GM19238 (cell line): Measurements from ENCODE around the gene STIM2.
"Not testable (repeated sequence)": the region's sequence is repeated elsewhere in the genome, so short reads cannot be mapped to it uniquely, and the experiment has no call there.

Experiments used
- DNase-seq: peaks from one replicate; pipeline ENCODE4 v3.0.0; 2011; ENCODE audit warnings: low spot score; ENCODE audit not compliant: insufficient read length

Gene STIM2

GRCh38 chr4:26952891-26953290 lies 92.2 kb downstream of the STIM2 start:
- no peak for DNase-seq

- no peak for DNase-seq
Measured at GRCh38 chr4:26953366-26953765, 92.7 kb downstream of the STIM2 start.

- DNase-seq, result no peak
Measured at GRCh38 chr4:26953770-26954423, 93.3 kb downstream of the STIM2 start.

GRCh38 chr4:26955241-26955640 lies 94.6 kb downstream of the STIM2 start:
- DNase-seq, result no peak

GRCh38 chr4:26958925-26959653 lies 98.4 kb downstream of the STIM2 start:
- DNase-seq, result no peak

- DNase-seq, result no peak
Measured at GRCh38 chr4:26959654-26960047, 99.0 kb downstream of the STIM2 start.

- DNase-seq, result no peak
Measured at GRCh38 chr4:26962720-26963119, 102.1 kb downstream of the STIM2 start.

- no peak for DNase-seq
Measured at GRCh38 chr4:26964512-26964911, 103.9 kb downstream of the STIM2 start.

GRCh38 chr4:26964994-26965393 lies 104.4 kb downstream of the STIM2 start:
- no peak for DNase-seq

GRCh38 chr4:26975464-26976181 lies 115.0 kb downstream of the STIM2 start:
- not testable (repeated sequence) for DNase-seq

- no peak for DNase-seq
Measured at GRCh38 chr4:26978387-26979053, 117.9 kb downstream of the STIM2 start.

- no peak for DNase-seq
Measured at GRCh38 chr4:26984896-26985295, 124.3 kb downstream of the STIM2 start.

GRCh38 chr4:26985873-26986272 lies 125.2 kb downstream of the STIM2 start:
- DNase-seq, result no peak

- no peak for DNase-seq
Measured at GRCh38 chr4:26987191-26987590, 126.5 kb downstream of the STIM2 start.

- DNase-seq, result no peak
Measured at GRCh38 chr4:26991057-26991456, 130.4 kb downstream of the STIM2 start.

GRCh38 chr4:26992657-26993361 lies 132.2 kb downstream of the STIM2 start:
- peak; percentile 17 for DNase-seq

- no peak for DNase-seq
Measured at GRCh38 chr4:26993539-26993938, 132.9 kb downstream of the STIM2 start.

- no peak for DNase-seq
Measured at GRCh38 chr4:26993967-26994366, 133.3 kb downstream of the STIM2 start.

GRCh38 chr4:26995316-26995715 lies 134.7 kb downstream of the STIM2 start:
- DNase-seq, result no peak

- no peak for DNase-seq
Measured at GRCh38 chr4:26996745-26997144, 136.1 kb downstream of the STIM2 start.

- DNase-seq, result no peak
Measured at GRCh38 chr4:26999689-27000088, 139.0 kb downstream of the STIM2 start.
